Measurements from ENCODE around the gene NRIP2. TPM values are rescaled to one million over a fixed set of nuclear protein-coding genes. Genes with fewer than 3 reads are reported as not detected.
A peak's percentile ranks its signal among the peaks of the same experiment; 100 is the strongest.

NRIP2 gene
- total RNA-seq, 4 donors from 2014 or later: 6.6 to 33.1 (median 28.8) TPM

- 51 to 60% methylated on average over 9 of the region's 9 CpGs for WGBS, 2 donors
- H3K27ac ChIP-seq: peak overlapping the region; percentile 59 to 91 (median 71)
- no peak for DNase-seq (ENCODE audit: low spot score in 2 of 2)
Measured at GRCh38 chr12:2844786-2845185, 10.0 kb upstream of the NRIP2 start.

GRCh38 chr12:2842948-2843347 lies 8.1 kb upstream of the NRIP2 start:
- peaks cover 0 to 60% (median 4%) of the 10 kb centered on the region in 4 donors for H3K4me1 ChIP-seq
- WGBS, 2 donors: 37 to 51% methylated on average over 5 of the region's 5 CpGs
- no peaks in the 10 kb centered on the region for H3K27me3 ChIP-seq
- no peak for DNase-seq (ENCODE audit: low spot score in 2 of 2)
- H3K4me3 ChIP-seq: no peak overlapping the region
- no peaks in the 10 kb centered on the region for H3K9me3 ChIP-seq
- no peaks in the 10 kb centered on the region for H3K36me3 ChIP-seq
- TF ChIP-seq EP300 (IDR thresholded peaks at IDR 0.05): peak; percentile 45 to 58
- TF ChIP-seq, protein P1, sequence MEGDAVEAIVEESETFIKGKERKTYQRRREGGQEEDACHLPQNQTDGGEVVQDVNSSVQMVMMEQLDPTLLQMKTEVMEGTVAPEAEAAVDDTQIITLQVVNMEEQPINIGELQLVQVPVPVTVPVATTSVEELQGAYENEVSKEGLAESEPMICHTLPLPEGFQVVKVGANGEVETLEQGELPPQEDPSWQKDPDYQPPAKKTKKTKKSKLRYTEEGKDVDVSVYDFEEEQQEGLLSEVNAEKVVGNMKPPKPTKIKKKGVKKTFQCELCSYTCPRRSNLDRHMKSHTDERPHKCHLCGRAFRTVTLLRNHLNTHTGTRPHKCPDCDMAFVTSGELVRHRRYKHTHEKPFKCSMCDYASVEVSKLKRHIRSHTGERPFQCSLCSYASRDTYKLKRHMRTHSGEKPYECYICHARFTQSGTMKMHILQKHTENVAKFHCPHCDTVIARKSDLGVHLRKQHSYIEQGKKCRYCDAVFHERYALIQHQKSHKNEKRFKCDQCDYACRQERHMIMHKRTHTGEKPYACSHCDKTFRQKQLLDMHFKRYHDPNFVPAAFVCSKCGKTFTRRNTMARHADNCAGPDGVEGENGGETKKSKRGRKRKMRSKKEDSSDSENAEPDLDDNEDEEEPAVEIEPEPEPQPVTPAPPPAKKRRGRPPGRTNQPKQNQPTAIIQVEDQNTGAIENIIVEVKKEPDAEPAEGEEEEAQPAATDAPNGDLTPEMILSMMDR (IDR thresholded peaks at IDR 0.05): no peak
- TF ChIP-seq POLR2A (IDR thresholded peaks at IDR 0.05): no peak
- peak overlapping the region; percentile 53 to 91 (median 76) for H3K27ac ChIP-seq

More at GRCh38 chr12:2844786-2845185, 10.0 kb upstream of the NRIP2 start:
- TF ChIP-seq POLR2A (IDR thresholded peaks at IDR 0.05) (no peak), EP300 (IDR thresholded peaks at IDR 0.05) (no peak)
- TF ChIP-seq, protein P1 (IDR thresholded peaks at IDR 0.05): no peak
- no peak overlapping the region for H3K4me3 ChIP-seq
- peaks cover 0 to 60% (median 7%) of the 10 kb centered on the region in 4 donors for H3K4me1 ChIP-seq
- no peaks in the 10 kb centered on the region for H3K27me3 ChIP-seq
- H3K36me3 ChIP-seq: no peaks in the 10 kb centered on the region
- H3K9me3 ChIP-seq: no peaks in the 10 kb centered on the region

GRCh38 chr12:2841056-2841650 lies 6.3 kb upstream of the NRIP2 start:
- H3K36me3 ChIP-seq: no peaks in the 10 kb centered on the region
- no peak for DNase-seq (ENCODE audit: low spot score in 2 of 2)
- TF ChIP-seq, protein P1 (IDR thresholded peaks at IDR 0.05): no peak
- TF ChIP-seq EP300 (IDR thresholded peaks at IDR 0.05) (no peak), POLR2A (IDR thresholded peaks at IDR 0.05) (no peak)
- H3K27ac ChIP-seq: peak overlapping the region; percentile 7 to 91 (median 58)
- no peaks in the 10 kb centered on the region for H3K27me3 ChIP-seq
- peaks cover 0 to 54% (median 4%) of the 10 kb centered on the region in 4 donors for H3K4me1 ChIP-seq
- no peaks in the 10 kb centered on the region for H3K9me3 ChIP-seq
- 27 to 44% methylated on average over 9 of the region's 9 CpGs for WGBS, 2 donors
- no peak overlapping the region for H3K4me3 ChIP-seq

DNA sequence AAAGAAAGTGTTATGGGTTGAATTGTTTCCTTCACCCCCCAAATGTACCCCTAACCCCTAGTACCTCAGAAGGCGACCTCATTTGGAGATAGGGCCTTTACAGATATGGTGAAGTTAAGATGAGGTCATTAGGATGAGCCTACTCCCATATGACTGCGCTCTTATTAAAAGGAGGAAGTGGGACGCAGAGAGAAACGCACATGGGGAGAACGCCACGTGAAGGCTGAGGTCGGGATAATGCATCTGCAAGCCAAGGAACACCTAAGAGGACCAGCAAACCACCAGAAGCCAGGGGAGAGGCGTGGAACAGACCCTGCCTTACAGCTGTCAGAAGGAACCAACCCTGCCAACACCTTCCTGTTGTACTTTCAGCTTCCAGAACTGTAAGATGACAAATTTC lies 1.7 kb upstream of the NRIP2 start:
- 87 to 88% methylated on average over 8 of the region's 8 CpGs for WGBS, 2 donors
- no peak for DNase-seq (ENCODE audit: low spot score in 2 of 2)
- TF ChIP-seq EP300 (IDR thresholded peaks at IDR 0.05) (no peak), POLR2A (IDR thresholded peaks at IDR 0.05) (no peak)
- TF ChIP-seq, protein P1 (IDR thresholded peaks at IDR 0.05): no peak
- H3K4me3 ChIP-seq: no peak overlapping the region
- no peaks in the 10 kb centered on the region for H3K27me3 ChIP-seq
- H3K36me3 ChIP-seq: peaks cover 0 to 7% (median 0%) of the 10 kb centered on the region in 3 donors
- H3K4me1 ChIP-seq: peaks cover 0 to 51% (median 13%) of the 10 kb centered on the region in 4 donors
- no peak overlapping the region for H3K27ac ChIP-seq
- H3K9me3 ChIP-seq: no peaks in the 10 kb centered on the region

GRCh38 chr12:2835691-2836403 lies 1.0 kb upstream of the NRIP2 start:
- DNase-seq (ENCODE audit: low spot score in 2 of 2): no peak
- peak overlapping the region in 3 of 4 donors; percentile 69 to 87 (median 86) for H3K27ac ChIP-seq
- no peak overlapping the region for H3K4me3 ChIP-seq
- no peaks in the 10 kb centered on the region for H3K9me3 ChIP-seq
- H3K36me3 ChIP-seq: peaks cover 0 to 15% (median 0%) of the 10 kb centered on the region in 3 donors
- H3K27me3 ChIP-seq: no peaks in the 10 kb centered on the region
- H3K4me1 ChIP-seq: peaks cover 0 to 48% (median 11%) of the 10 kb centered on the region in 4 donors
- TF ChIP-seq, protein P1 (IDR thresholded peaks at IDR 0.05): no peak
- no peak for TF ChIP-seq POLR2A (IDR thresholded peaks at IDR 0.05)
- TF ChIP-seq EP300 (IDR thresholded peaks at IDR 0.05): no peak
- 60 to 62% methylated on average over 4 of the region's 4 CpGs for WGBS, 2 donors

All from tibial nerve (tissue), 4 donors.